ENCODE measurements around the gene PCNX1.
A peak's percentile ranks its signal among the peaks of the same experiment; 100 is the strongest.
"Not testable (repeated sequence)": the region's sequence is repeated elsewhere in the genome, so short reads cannot be mapped to it uniquely, and the experiment has no call there.

Gene PCNX1

DNA sequence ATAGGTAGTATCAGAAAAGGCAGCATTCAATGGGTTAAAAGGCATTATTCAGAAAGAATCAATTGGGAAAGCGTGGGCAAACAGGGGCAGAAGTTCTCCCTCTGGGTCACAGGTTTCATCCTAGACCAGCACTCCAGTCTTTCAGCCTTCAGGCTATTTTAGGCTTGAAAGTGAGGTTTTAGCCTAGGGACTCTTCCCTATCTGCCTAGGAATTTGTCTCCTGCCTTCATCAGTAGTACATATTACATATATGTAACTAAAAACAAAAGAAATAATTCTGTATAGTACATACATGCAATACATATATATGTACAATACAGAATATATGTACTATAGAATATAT, 34.6 kb upstream of the PCNX1 start:
- H3K27ac ChIP-seq = no peak overlapping the region
- ChIA-PET POLR2A (ENCODE audit: low non-redundant PET) (no interaction called here), CTCF (no interaction called here)
- no peak for DNase-seq (ENCODE audit: low spot score)
- TF ChIP-seq CTCF (conservative IDR thresholded peaks at IDR 0.05; ENCODE audit: low read depth) = no peak

GRCh38 chr14:70873627-70874026, 33.6 kb upstream of the PCNX1 start:
- no peak for DNase-seq (ENCODE audit: low spot score)
- no peak for TF ChIP-seq CTCF (conservative IDR thresholded peaks at IDR 0.05; ENCODE audit: low read depth)
- POLR2A ChIA-PET (ENCODE audit: low non-redundant PET) = no interaction called here
- CTCF ChIA-PET = no interaction called here
- no peak overlapping the region for H3K27ac ChIP-seq

DNA sequence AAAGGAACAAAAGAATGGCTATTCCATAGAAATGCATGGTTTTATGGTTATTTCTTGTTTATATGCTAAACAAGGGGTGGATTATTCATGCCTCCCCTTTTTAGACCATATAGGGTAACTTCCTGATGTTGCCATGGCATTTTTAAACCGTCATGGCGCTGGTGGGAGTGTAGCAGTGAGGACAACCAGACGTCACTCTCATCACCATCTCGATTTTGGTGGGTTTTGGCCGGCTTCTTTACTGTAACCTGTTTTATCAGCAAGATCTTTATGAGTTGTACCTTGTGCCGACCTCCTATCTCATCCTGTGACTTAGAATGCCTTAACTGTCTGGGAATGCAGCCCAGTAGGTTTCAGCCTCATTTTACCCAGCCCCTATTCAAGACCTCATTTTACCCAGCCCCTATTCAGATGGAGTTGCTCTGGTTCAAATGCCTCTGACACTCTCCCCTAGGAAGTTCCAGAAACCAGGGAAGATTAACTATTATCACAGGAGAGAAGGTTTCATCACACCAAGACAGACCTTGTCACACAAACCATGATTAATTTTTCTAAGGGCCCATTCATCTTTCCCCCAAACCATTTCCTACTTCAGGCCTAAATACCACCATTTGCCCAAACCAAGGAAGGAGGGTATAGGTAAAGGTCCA, 31.3 kb upstream of the PCNX1 start:
- H3K27ac ChIP-seq; DNase-seq (ENCODE audit: low spot score); POLR2A ChIA-PET (ENCODE audit: low non-redundant PET); CTCF ChIA-PET: not testable (repeated sequence)

DNA sequence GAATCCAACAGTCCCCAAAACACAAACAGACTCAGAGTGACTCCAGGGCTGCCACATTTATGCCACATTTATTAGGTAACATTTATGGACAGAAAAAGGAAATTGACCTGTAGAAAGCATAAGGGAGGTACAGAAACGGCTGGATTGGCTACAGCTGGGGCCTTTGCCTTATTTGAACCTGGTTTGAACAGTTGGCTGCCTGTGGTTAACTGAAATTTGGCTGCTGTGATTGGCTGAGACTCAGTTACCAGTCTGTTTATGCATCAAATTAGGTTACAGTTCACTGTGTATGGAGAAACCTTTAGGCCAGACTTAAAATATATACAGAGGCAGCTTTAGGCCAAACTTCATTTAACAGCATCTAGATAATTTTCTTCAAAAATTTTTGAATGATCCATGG, 27.8 kb upstream of the PCNX1 start:
- no peak overlapping the region for H3K27ac ChIP-seq
- no peak for TF ChIP-seq CTCF (conservative IDR thresholded peaks at IDR 0.05; ENCODE audit: low read depth)
- ChIA-PET POLR2A (ENCODE audit: low non-redundant PET) (no interaction called here), CTCF (interaction anchor here (1.2 kb wide), 1 partner anchor 8 kb away, joined by 5 read pairs; no protein-coding TSS in a partner anchor)
- no peak for DNase-seq (ENCODE audit: low spot score)

DNA sequence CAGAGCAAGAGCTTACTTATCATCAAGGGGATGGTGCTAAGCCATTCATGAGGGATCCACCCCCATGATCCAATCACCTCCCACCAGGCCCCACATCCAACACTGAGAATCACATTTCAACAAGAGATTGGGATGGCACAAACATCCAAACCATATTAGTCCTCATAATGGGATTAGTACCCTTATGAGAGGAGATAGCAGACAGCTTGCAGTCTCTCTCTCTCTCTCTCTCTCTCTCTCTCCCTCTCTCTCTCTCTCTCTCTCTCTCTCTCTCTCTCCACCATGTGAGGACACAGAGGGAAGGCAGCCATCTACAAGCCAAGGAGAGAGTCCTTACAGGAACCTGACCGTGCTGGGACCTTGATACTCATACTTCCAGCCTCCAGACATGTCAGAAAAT, 26.4 kb upstream of the PCNX1 start:
- DNase-seq (ENCODE audit: low spot score); H3K27ac ChIP-seq; POLR2A ChIA-PET (ENCODE audit: low non-redundant PET); CTCF ChIA-PET: not testable (repeated sequence)

- no peak for TF ChIP-seq CTCF (conservative IDR thresholded peaks at IDR 0.05; ENCODE audit: low read depth)
- no peak for DNase-seq (ENCODE audit: low spot score)
- ChIA-PET CTCF (interaction anchor here (0.6 kb wide), 1 partner anchor 26 kb away, joined by 3 read pairs; the partner anchor contains the start of gene PCNX1), POLR2A (ENCODE audit: low non-redundant PET) (no interaction called here)
- no peak overlapping the region for H3K27ac ChIP-seq
These were observed 25.6 kb upstream of the PCNX1 start for GRCh38 chr14:70881549-70882177.

GRCh38 chr14:70882776-70883492, 24.3 kb upstream of the PCNX1 start:
- ChIA-PET POLR2A (ENCODE audit: low non-redundant PET) (no interaction called here), CTCF (interaction anchor here (0.7 kb wide), 1 partner anchor 599 kb away, joined by 5 read pairs; no protein-coding TSS in a partner anchor)
- H3K27ac ChIP-seq = no peak overlapping the region
- no peak for TF ChIP-seq CTCF (conservative IDR thresholded peaks at IDR 0.05; ENCODE audit: low read depth)
- peak; percentile 59 for DNase-seq (ENCODE audit: low spot score)

Measured in RWPE1 (cell line).